GM13977 (cell line): ENCODE results near the gene ASPDH.

Experiments used
- DNase-seq: peaks from one replicate; pipeline ENCODE4 v3.0.0; 2012; ENCODE audit warnings: low spot score
- CTCF ChIP-seq: IDR thresholded peaks from 2 replicates; pipeline ENCODE4 v1.5.1; 2012; ENCODE audit warnings: mild to moderate bottlenecking, control low read depth; ENCODE audit not compliant: insufficient read depth; ENCODE audit errors: extremely low read depth, missing control alignments
- in situ Hi-C: fragments of 300-500 bp; cut with MboI; formaldehyde crosslinking; loops from one replicate; pipeline ENCODE4 v1.12.0; 2022; ENCODE audit warnings: low sequenced_read_pairs, low pct_unique_long_range_greater_than_20kb, mixed read lengths, inconsistent platforms; ENCODE audit not compliant: unreplicated experiment

Gene ASPDH

GRCh38 chr19:50513746-50514345 is at the start of gene ASPDH:
ASPDH (minus strand) TSS chr19:50513913; CDS start chr19:50513823, 90 bp downstream.
- no peak for DNase-seq
- in situ Hi-C loops: no loop called here
- no peak for TF ChIP-seq CTCF

- no peak for TF ChIP-seq CTCF
- no peak for DNase-seq
- in situ Hi-C loops: no loop called here
These were observed 49.3 kb upstream of the ASPDH start for GRCh38 chr19:50562996-50563395.

- in situ Hi-C loops: no loop called here
These were observed 48.6 kb upstream of the ASPDH start for GRCh38 chr19:50562329-50562728.

GRCh38 chr19:50559636-50560035 is 45.9 kb upstream of the ASPDH start:
- DNase-seq: no peak
- TF ChIP-seq CTCF: no peak
- in situ Hi-C loops: no loop called here

More at GRCh38 chr19:50562329-50562728, 48.6 kb upstream of the ASPDH start:
- no peak for TF ChIP-seq CTCF
- no peak for DNase-seq

- no peak for DNase-seq
- in situ Hi-C loops: no loop called here
- no peak for TF ChIP-seq CTCF
These were observed 44.7 kb upstream of the ASPDH start for GRCh38 chr19:50558449-50558848.

GRCh38 chr19:50558039-50558438 is 44.3 kb upstream of the ASPDH start:
- in situ Hi-C loops: no loop called here
- DNase-seq: no peak

More at GRCh38 chr19:50558039-50558438, 44.3 kb upstream of the ASPDH start:
- TF ChIP-seq CTCF: no peak
